Lung (tissue), 12 donors: ENCODE measurements around the gene PVR. TPM values are rescaled to one million over a fixed set of nuclear protein-coding genes. Genes with fewer than 3 reads are reported as not detected.
A peak's percentile ranks its signal among the peaks of the same experiment; 100 is the strongest.

Experiments
- ATAC-seq: fragments of 200-7000 bp; cut with Tn5 transposase; one replicate; pipeline ENCODE4 v1.9.1; 2020; ENCODE audit warnings: moderate number of reproducible peaks; ENCODE audit not compliant: insufficient read depth, low FRiP score
- DNase-seq, 3 donors: peaks; one replicate each; pipeline ENCODE4 v3.0.0-alpha.2; 2013 to 2017
- H3K27ac ChIP-seq, 2 donors: one replicate each; pipeline ENCODE4 v1.5.1; 2013; ENCODE audit warnings: mild to moderate bottlenecking in 2 of 2, moderate library complexity in 2 of 2, control low read depth in 1 of 2, inconsistent platforms in 1 of 2, low read depth in 1 of 2, low read length in 1 of 2
- H3K27me3 ChIP-seq, 3 donors: one replicate each; pipeline ENCODE4 v1.5.1; 2013; ENCODE audit warnings: low read length in 2 of 3; ENCODE audit not compliant: control insufficient read depth in 3 of 3, insufficient read depth in 3 of 3
- H3K36me3 ChIP-seq, 4 donors: one replicate each; pipeline ENCODE4 v1.5.1; 2013; ENCODE audit warnings: low read length in 4 of 4, mild to moderate bottlenecking in 1 of 4, moderate library complexity in 1 of 4; ENCODE audit not compliant: control insufficient read depth in 4 of 4, insufficient read depth in 4 of 4
- H3K4me1 ChIP-seq, 5 donors: one replicate each; pipeline ENCODE4 v1.5.1; 2013; ENCODE audit warnings: low read length in 5 of 5, mild to moderate bottlenecking in 2 of 5, moderate library complexity in 1 of 5; ENCODE audit not compliant: control insufficient read depth in 5 of 5, insufficient read depth in 5 of 5
- H3K4me3 ChIP-seq: one replicate; pipeline ENCODE4 v1.5.1; 2013; ENCODE audit warnings: mild to moderate bottlenecking, control low read depth, moderate library complexity
- H3K9ac ChIP-seq, 2 donors: one replicate each; pipeline ENCODE4 v1.5.1; 2013; ENCODE audit warnings: low read length in 2 of 2, control low read depth in 1 of 2; ENCODE audit not compliant: insufficient read depth in 1 of 2
- H3K9me3 ChIP-seq, 4 donors: one replicate each; pipeline ENCODE4 v1.5.1; 2013; ENCODE audit warnings: low read length in 3 of 4, mild to moderate bottlenecking in 1 of 4, moderate library complexity in 1 of 4; ENCODE audit not compliant: control insufficient read depth in 4 of 4, insufficient read depth in 3 of 4
- WGBS, 2 donors: extraction: QIAGEN DNeasy Blood & Tissue Kit; methylation state at CpG; one replicate each; pipeline ENCODE4 v1.1.7; 2013; 5-methylcytosine and 5-hydroxymethylcytosine counted together
- polyA plus RNA-seq, 2 donors: library from polyadenylated mRNA; stranded (reverse); fragments of 200-250 nt; gene quantifications; one replicate each; pipeline ENCODE4 v1.2.1, GENCODE V29; 2013
- total RNA-seq, 2 donors: library from RNA; depleted of rRNA in 1 of 2; stranded (reverse); fragments of >200 nt in 1 of 2; gene quantifications; one replicate each; pipeline ENCODE4 v1.2.1, GENCODE V29; 2014 to 2021
- TF ChIP-seq, protein P1 (sequence below): IDR thresholded peaks from 2 replicates; pipeline ENCODE4 v1.5.1; 2012; ENCODE audit warnings: mild to moderate bottlenecking; ENCODE audit errors: control extremely low read depth, extremely low read depth
- donor health status: control.
- donor health status: control.
- donor health status: Bipolar disorder and iron deficiency.
- donor health status: healthy.
- donor health status: DM: yes; HTN: yes; CAD: no.

PVR gene
- total and polyA plus RNA-seq, 4 donors = 26.4 to 51.6 (median 36.5) TPM

DNA sequence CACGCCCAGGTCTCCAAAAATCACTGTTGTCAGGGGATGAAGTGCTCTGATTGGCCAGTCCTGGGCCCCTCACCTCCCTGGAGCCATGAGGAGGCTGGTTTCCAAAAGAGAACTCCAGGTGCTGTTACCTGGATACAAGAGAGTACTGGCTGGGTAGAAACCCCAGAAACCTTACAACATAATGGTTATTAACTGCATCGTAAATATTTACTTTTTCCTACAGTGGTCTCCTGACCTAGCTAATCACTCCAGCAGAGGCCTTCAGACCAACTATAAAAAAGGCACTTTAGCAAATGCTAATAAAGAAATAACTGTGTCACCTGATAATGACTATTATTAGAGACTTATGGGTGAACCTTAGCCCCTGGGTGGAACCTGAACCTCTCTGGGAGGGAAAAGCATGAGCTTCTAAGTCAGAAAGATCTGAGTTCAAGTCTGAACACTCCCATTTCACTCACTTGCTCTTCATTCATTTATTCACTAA lies 31.9 kb upstream of the PVR start:
- H3K9ac ChIP-seq = no peak overlapping the region
- H3K9me3 ChIP-seq = no peaks in the 10 kb centered on the region
- ATAC-seq (no peak), DNase-seq (peak; percentile 38 to 60 (median 38))
- no peaks in the 10 kb centered on the region for H3K27me3 ChIP-seq
- H3K4me1 ChIP-seq = peaks cover 0 to 7% (median 4%) of the 10 kb centered on the region in 5 donors
- WGBS, 2 donors = 74 to 91% methylated on average over 2 of the region's 2 CpGs
- TF ChIP-seq, protein P1, sequence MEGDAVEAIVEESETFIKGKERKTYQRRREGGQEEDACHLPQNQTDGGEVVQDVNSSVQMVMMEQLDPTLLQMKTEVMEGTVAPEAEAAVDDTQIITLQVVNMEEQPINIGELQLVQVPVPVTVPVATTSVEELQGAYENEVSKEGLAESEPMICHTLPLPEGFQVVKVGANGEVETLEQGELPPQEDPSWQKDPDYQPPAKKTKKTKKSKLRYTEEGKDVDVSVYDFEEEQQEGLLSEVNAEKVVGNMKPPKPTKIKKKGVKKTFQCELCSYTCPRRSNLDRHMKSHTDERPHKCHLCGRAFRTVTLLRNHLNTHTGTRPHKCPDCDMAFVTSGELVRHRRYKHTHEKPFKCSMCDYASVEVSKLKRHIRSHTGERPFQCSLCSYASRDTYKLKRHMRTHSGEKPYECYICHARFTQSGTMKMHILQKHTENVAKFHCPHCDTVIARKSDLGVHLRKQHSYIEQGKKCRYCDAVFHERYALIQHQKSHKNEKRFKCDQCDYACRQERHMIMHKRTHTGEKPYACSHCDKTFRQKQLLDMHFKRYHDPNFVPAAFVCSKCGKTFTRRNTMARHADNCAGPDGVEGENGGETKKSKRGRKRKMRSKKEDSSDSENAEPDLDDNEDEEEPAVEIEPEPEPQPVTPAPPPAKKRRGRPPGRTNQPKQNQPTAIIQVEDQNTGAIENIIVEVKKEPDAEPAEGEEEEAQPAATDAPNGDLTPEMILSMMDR = no peak
- no peak overlapping the region for H3K27ac ChIP-seq
- no peak overlapping the region for H3K4me3 ChIP-seq
- no peaks in the 10 kb centered on the region for H3K36me3 ChIP-seq

DNA sequence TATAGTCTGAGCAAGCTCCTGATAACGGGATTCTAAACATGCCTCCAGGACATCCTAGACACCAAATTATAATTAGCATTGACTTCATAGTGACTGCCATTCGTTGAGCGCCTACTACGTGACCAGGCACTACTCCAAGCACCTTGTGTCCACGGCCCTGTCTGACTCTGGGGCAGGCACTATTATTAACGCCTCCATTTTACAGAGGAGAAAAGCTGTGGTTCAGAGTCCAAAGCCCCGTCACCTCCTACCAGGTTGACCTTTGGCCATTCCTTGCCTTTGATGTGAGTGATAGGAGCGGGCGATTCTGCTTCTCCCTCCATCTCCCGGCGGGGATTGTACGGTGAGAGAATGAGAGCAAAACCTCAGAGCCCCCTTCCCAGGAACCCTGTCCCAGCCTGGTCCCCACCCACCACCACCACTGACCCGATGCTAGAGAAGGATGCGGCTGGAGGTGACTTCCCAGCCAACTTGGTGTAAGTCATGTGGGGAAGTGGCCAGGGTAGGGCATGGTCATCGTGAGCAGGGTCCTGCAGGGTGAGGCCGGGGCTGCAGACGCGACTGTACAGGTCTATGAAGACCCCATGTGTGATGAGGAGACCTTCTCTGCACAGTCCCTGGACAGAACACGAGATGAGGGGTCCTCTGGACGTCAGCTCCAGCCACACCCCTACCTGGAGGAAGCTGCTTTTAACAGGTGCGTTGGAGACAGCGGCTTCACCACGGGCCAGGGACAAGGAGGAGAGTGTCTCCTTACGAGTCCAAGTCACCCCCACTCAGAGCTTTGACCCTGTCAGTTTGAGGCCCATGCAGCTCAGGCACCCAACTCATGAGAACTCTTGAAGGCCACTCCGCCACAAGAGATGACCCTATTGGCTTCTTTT lies 30.2 kb upstream of the PVR start, which contains the start of gene IGSF23:
IGSF23 (plus strand) TSS at position 269 of the 884 bp plus-strand sequence; CDS start at position 352, 83 bp downstream.
- Histone ChIP-seq H3K4me1 (peaks cover 0 to 3% (median 0%) of the 10 kb centered on the region in 5 donors), H3K9me3 (no peaks in the 10 kb centered on the region), H3K36me3 (no peaks in the 10 kb centered on the region), H3K27me3 (no peaks in the 10 kb centered on the region), H3K4me3 (no peak within 1 kb of the TSS), H3K27ac (no peak within 1 kb of the TSS), H3K9ac (no peak within 1 kb of the TSS)
- no peak for ATAC-seq
- TF ChIP-seq, protein P1 = no peak
- DNase-seq = no peak
- 84 to 96% methylated on average over 25 of the region's 25 CpGs for WGBS, 2 donors

DNA sequence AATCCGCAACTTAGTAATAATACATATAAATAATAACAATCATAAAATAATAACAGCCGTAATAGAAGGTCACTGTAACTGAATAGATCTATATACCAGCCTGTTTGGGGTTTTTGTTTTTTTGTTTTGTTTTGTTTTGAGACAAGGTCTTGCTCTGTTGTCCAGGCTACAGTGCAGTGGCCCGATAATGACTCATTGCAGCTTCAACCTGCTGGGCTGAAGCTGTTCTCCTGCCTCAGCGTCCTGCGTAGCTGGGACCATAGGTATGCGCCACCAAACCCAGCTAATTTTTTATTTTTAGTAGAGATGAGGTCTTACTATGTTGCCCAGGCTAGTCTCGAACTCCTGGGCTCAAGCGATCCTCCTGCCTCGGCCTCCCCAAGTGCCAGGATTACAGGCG lies 29.4 kb upstream of the PVR start:
- Histone ChIP-seq H3K27me3 (no peaks in the 10 kb centered on the region), H3K4me3 (no peak overlapping the region), H3K27ac (no peak overlapping the region), H3K36me3 (no peaks in the 10 kb centered on the region), H3K9me3 (no peaks in the 10 kb centered on the region), H3K9ac (no peak overlapping the region), H3K4me1 (peaks cover 0 to 3% (median 0%) of the 10 kb centered on the region in 5 donors)
- DNase-seq (no peak), ATAC-seq (no peak)
- TF ChIP-seq, protein P1 = no peak
- 97% methylated on average over 10 of the region's 10 CpGs for WGBS, 2 donors
